GM12878 (cell line): Measurements from ENCODE around the gene PSORS1C1. TPM values are rescaled to one million over a fixed set of nuclear protein-coding genes. Genes with fewer than 3 reads are reported as not detected.

Source experiments
- ATAC-seq: fragments of 200-7000 bp; cut with Tn5 transposase; 3 replicates; pipeline ENCODE4 v1.9.1; 2020; ENCODE audit warnings: mild to moderate bottlenecking, moderate library complexity
- BruUV-seq: library from RNA; stranded (reverse); fragments of 400-500 nt; replicated peaks from 2 replicates; lab custom pipeline; 2021; lab: Mats Ljungman, UMichigan
- CTCF ChIA-PET: fragments of 300-600 bp; sonication (Branson Sonifier 250); formaldehyde crosslinking; extraction: SDS; loops from one replicate; lab custom pipeline; 2021; ENCODE audit warnings: inconsistent platforms; lab: Yijun Ruan, JAX
- POLR2A ChIA-PET: fragments of 350-600 bp; formaldehyde crosslinking; extraction: SDS; loops from one replicate; lab custom pipeline; 2021; ENCODE audit warnings: inconsistent platforms; lab: Charles Lee
- RAD21 ChIA-PET: fragments of 300-600 bp; sonication (Branson Sonifier 250); formaldehyde crosslinking; loops from one replicate; lab custom pipeline; 2023; ENCODE audit warnings: antibody characterized with exemption; ENCODE audit not compliant: unreplicated experiment; lab: Charles Lee
- SMC1A ChIA-PET: fragments of 300-600 bp; sonication (Branson Sonifier 250); formaldehyde crosslinking; loops from one replicate; lab custom pipeline; 2023; ENCODE audit not compliant: unreplicated experiment, uncharacterized antibody; lab: Charles Lee
- DNase-seq: peaks from one replicate; pipeline ENCODE4 v3.0.0-alpha.2; 2011; ENCODE audit warnings: low read depth, low spot score
- FAIRE-seq: peaks from 3 replicates; lab custom pipeline; 2011; peaks lifted over from hg19 to GRCh38; lab: Jason Lieb, UNC
- H2AFZ ChIP-seq: 2 replicates; pipeline ENCODE4 v1.6.0; 2011; ENCODE audit warnings: low read depth, low read length, control low read depth; ENCODE audit not compliant: control insufficient read depth
- H3K27ac ChIP-seq: 2 replicates; pipeline ENCODE4 v1.5.1; 2011; ENCODE audit warnings: control low read depth; ENCODE audit not compliant: control insufficient read depth, insufficient read depth
- H3K27me3 ChIP-seq, 2 experiments: replicated peaks in 1 of 2; 2 replicates each; pipeline versions ENCODE4 v1.6.0 to v1.6.1; 2011; ENCODE audit warnings: low read length in 1 of 2; ENCODE audit not compliant: control insufficient read depth in 2 of 2, insufficient read depth in 2 of 2
- H3K36me3 ChIP-seq, 2 experiments: 2 replicates each; pipeline ENCODE4 v1.5.1; 2011; ENCODE audit warnings: low read length in 1 of 2; ENCODE audit not compliant: control insufficient read depth in 2 of 2, insufficient read depth in 2 of 2
- H3K4me1 ChIP-seq: 2 replicates; pipeline ENCODE4 v1.6.1; 2011; ENCODE audit warnings: mild to moderate bottlenecking, low read length, moderate library complexity, mixed read lengths; ENCODE audit not compliant: control insufficient read depth, insufficient read depth
- H3K4me2 ChIP-seq: 2 replicates; pipeline ENCODE4 v1.6.0; 2011; ENCODE audit warnings: control low read depth; ENCODE audit not compliant: control insufficient read depth, insufficient read depth
- H3K4me3 ChIP-seq: fragments of 200-600 bp; sonication (generic); 2 replicates; pipeline ENCODE4 v1.5.1; 2016
- H3K79me2 ChIP-seq: 2 replicates; pipeline ENCODE4 v1.6.0; 2011; ENCODE audit warnings: low read length; ENCODE audit not compliant: control insufficient read depth, insufficient read depth
- H3K9ac ChIP-seq: 2 replicates; pipeline ENCODE4 v1.8.0; 2011; ENCODE audit warnings: low read length, control low read depth, mixed read lengths; ENCODE audit not compliant: control insufficient read depth, insufficient read depth
- H3K9me3 ChIP-seq: replicated peaks from 3 replicates; pipeline ENCODE4 v1.5.1; 2011; ENCODE audit warnings: mild to moderate bottlenecking, low read length; ENCODE audit not compliant: control insufficient read depth, insufficient read depth
- H4K20me1 ChIP-seq: 2 replicates; pipeline ENCODE4 v1.6.0; 2011; ENCODE audit not compliant: control insufficient read depth, insufficient read depth
- HDAC6 ChIP-seq: fragments of 200-600 bp; sonication (generic); IDR thresholded peaks from one replicate; pipeline ENCODE4 v1.8.0; 2017; ENCODE audit warnings: antibody characterized with exemption; ENCODE audit not compliant: unreplicated experiment
- POLR2AphosphoS2 ChIP-seq: IDR thresholded peaks from 2 replicates; pipeline ENCODE4 v1.6.1; 2011; ENCODE audit warnings: low read depth, mild to moderate bottlenecking, low read length, improper control_type of control experiment, moderate library complexity
- SPI1 ChIP-seq: IDR thresholded peaks from 2 replicates; pipeline ENCODE4 v1.6.1; 2011; ENCODE audit warnings: low read depth, mild to moderate bottlenecking, low read length, moderate library complexity, borderline replicate concordance; ENCODE audit not compliant: insufficient read depth
- YY1 ChIP-seq: IDR thresholded peaks from 2 replicates; pipeline ENCODE4 v1.6.1; 2011; ENCODE audit warnings: low read depth, mild to moderate bottlenecking, low read length
- ZNF207 ChIP-seq: fragments of 450-650 bp; IDR thresholded peaks from 2 replicates; pipeline ENCODE4 v1.6.1; 2014; ENCODE audit warnings: antibody characterized with exemption, mild to moderate bottlenecking, borderline replicate concordance
- WGBS: methylation state at CpG from one replicate; pipeline ENCODE4 v1.1.6; 2016; ENCODE audit warnings: low lambda C conversion rate; ENCODE audit not compliant: insufficient replicate concordance, insufficient coverage; ENCODE audit errors: missing lambda C conversion rate; 5-methylcytosine and 5-hydroxymethylcytosine counted together
- in situ Hi-C: fragments of 300-500 bp; cut with MboI; formaldehyde crosslinking; loops from 9 replicates; pipeline ENCODE4 v1.14.3; 2018; ENCODE audit warnings: mixed read lengths
- intact Hi-C: fragments of 100-400 bp; cut with micrococcal nuclease; formaldehyde crosslinking; loops from one replicate; pipeline ENCODE4 v1.14.2; 2022; ENCODE audit not compliant: unreplicated experiment
- polyA plus RNA-seq, 11 experiments: library from polyadenylated mRNA; depleted of rRNA in 4 of 11; unstranded in 6 of 11; stranded (reverse) in 5 of 11; fragments of >200 nt; fragmentation: Nextera tagmentation in 4 of 11; fragmentation: Illumina TruSeq in 1 of 11; extraction: Ambion mirVana in 4 of 11; extraction: Trizol in 1 of 11; gene quantifications; 1 replicate in 1 of 11; 2 replicates in 10 of 11; pipeline versions ENCODE4 v1.2.1 to v1.2.3, GENCODE V29; 2011 to 2016; ENCODE audit warnings: inconsistent platforms in 2 of 11, missing spikeins in 2 of 11, low read depth in 1 of 11
- total RNA-seq, 4 experiments: library from RNA; depleted of rRNA in 3 of 4; stranded (reverse); fragments of >200 nt in 3 of 4; fragmentation: Illumina TruSeq in 1 of 4; extraction: Trizol in 1 of 4; gene quantifications; 2 replicates each; pipeline versions ENCODE4 v1.2.1 to v1.2.3, GENCODE V29; 2013 to 2021
- TF ChIP-seq, protein P1 (sequence below), 3 experiments: IDR thresholded peaks in 2 of 3; conservative IDR thresholded peaks in 1 of 3; 2 replicates each; pipeline ENCODE4 v1.5.1; 2011; ENCODE audit warnings: low read depth in 3 of 3, low read length in 3 of 3, mild to moderate bottlenecking in 3 of 3, control low read depth in 2 of 3, moderate library complexity in 2 of 3, inconsistent platforms in 1 of 3, mixed read lengths in 1 of 3; ENCODE audit not compliant: control insufficient read depth in 2 of 3, insufficient read depth in 1 of 3; ENCODE audit errors: extremely low read depth in 1 of 3

PSORS1C1 gene
- total and polyA plus RNA-seq, 10 of the 15 experiments (the other 5 are each of a cell fraction or from before 2014, with no cell fraction given), result 0.13 to 1.00 (median 0.20) TPM; not detected in 5

DNA sequence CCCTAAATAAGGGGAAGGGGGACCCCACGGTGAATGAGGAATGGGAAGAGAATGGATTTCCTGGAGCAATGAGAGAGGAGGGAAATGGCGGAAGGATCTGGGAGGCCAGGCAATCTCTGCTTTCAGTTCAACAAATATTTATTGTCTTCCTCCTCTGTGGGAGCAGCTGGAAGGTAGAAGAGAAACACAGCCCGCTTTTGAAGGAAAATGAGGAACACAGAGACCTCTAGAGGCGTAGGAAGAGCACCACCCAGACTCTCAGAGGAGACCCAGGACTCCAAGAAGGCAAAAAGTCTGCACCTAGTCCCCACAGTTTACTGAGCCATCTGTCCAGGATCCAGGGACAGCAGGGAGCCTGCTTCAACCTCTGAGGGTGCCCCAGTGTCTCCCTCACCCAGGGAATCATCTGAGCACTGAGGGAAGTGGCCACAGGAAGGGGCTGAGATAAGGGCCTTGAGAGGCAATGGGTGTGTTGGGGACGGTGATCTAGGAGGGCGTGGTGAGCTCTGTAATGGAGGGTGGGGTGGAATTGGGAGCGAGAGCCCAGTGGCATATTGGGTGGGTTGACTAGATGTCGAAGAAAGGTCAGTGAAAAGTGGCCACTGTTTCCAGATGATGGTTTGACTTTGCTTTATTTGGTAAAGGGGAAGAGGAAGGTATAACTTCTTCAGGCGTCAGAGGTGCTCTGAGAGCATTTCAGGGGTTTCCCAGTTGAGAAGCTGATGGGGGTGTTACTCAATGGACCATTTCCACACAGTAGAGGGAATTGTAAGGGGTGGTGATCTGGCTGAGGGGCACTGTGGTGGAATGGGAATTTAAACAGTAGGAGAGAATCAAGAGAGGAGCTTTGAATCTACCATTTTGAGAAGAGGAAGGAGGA is 610 bp downstream of the PSORS1C1 start:
- ChIA-PET CTCF (interaction anchor here (1.0 to 3.0 kb wide), 5 partner anchors 12 to 35 kb away, joined by 3 to 11 read pairs (median 3); no protein-coding TSS in a partner anchor), SMC1A (interaction anchor here (1.0 kb wide), 2 partner anchors 17 to 28 kb away, joined by 3 to 5 read pairs; no protein-coding TSS in a partner anchor), RAD21 (interaction anchor here (0.6 to 1.0 kb wide), 2 partner anchors 12 to 202 kb away, joined by 3 read pairs; no protein-coding TSS in a partner anchor), POLR2A (no interaction called here)
- ATAC-seq (peak; percentile 21; the same call in 2 of the 3 replicates), FAIRE-seq (no peak), DNase-seq (no peak)
- H3K4me3 ChIP-seq, result no peak overlapping the region
- H2AFZ ChIP-seq, result no peak overlapping the region; the same call in 1 of the 2 replicates
- no peaks in the 10 kb centered on the region for H3K4me1 ChIP-seq
- peaks cover 3 to 4% of the 10 kb centered on the region in 2 experiments; a peak in 3 of 4 replicates for H3K27me3 ChIP-seq
- no peak overlapping the region for H3K9ac ChIP-seq
- in situ Hi-C loops (no loop called here), intact Hi-C loops (no loop called here)
- no peak overlapping the region for H3K4me2 ChIP-seq
- TF ChIP-seq SPI1 (no peak), YY1 (no peak), ZNF207 (no peak), HDAC6 (no peak), POLR2AphosphoS2 (no peak)
- TF ChIP-seq, protein P1, sequence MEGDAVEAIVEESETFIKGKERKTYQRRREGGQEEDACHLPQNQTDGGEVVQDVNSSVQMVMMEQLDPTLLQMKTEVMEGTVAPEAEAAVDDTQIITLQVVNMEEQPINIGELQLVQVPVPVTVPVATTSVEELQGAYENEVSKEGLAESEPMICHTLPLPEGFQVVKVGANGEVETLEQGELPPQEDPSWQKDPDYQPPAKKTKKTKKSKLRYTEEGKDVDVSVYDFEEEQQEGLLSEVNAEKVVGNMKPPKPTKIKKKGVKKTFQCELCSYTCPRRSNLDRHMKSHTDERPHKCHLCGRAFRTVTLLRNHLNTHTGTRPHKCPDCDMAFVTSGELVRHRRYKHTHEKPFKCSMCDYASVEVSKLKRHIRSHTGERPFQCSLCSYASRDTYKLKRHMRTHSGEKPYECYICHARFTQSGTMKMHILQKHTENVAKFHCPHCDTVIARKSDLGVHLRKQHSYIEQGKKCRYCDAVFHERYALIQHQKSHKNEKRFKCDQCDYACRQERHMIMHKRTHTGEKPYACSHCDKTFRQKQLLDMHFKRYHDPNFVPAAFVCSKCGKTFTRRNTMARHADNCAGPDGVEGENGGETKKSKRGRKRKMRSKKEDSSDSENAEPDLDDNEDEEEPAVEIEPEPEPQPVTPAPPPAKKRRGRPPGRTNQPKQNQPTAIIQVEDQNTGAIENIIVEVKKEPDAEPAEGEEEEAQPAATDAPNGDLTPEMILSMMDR (IDR thresholded peaks at IDR 0.05 in 2 of 3, conservative IDR thresholded peaks at IDR 0.05 in 1 of 3; ENCODE audit: control insufficient read depth in 2 of 3, extremely low read depth in 1 of 3, insufficient read depth in 1 of 3, low read depth in 3 of 3, low read length in 3 of 3), result 0 out of 6 replicates have a peak, but pooled peaks of 1 of the 3 experiments have one; percentile 15
- no peaks in the 10 kb centered on the region for H3K9me3 ChIP-seq
- H4K20me1 ChIP-seq, result no peaks in the 10 kb centered on the region
- no TSS peak for BruUV-seq
- 24% methylated on average over 9 of the region's 9 CpGs for WGBS
- no peaks in the 10 kb centered on the region for H3K79me2 ChIP-seq
- no peak overlapping the region for H3K27ac ChIP-seq
- H3K36me3 ChIP-seq, result no peaks in the 10 kb centered on the region
